Activated T-cell treated with anti-CD3 and anti-CD28 coated beads for 1 hour (primary cell): ENCODE results near the gene ZC3H12C.

ENCODE experiments used
- DNase-seq: peaks from one replicate; pipeline ENCODE4 v3.0.0-alpha.2; 2020; ENCODE audit warnings: low read depth

The ZC3H12C gene

GRCh38 chr11:110098645-110099044, 5.5 kb downstream of the ZC3H12C start:
- DNase-seq = no peak

- DNase-seq = no peak
These were observed 7.5 kb downstream of the ZC3H12C start for GRCh38 chr11:110100476-110101240.

GRCh38 chr11:110106713-110107274, 13.6 kb downstream of the ZC3H12C start:
- no peak for DNase-seq

DNA sequence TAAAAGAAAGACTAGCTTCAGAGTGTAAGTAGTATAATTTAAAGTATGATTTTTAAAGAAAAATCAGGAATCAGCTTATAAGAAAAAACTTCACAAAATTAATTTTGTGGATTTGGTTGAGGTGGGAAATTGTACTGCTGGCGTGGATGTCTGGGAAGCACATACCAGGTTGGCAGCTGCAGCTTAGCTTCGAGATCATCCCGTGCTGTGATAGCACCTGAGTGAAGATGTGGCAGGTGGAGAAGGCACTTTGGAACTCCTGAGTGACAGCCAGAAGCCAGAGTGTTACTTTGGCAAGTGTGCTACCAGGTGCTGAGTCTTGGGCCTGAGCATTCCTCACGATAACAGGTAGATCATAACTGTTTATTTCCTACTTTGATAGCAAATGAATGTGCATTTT, 17.7 kb downstream of the ZC3H12C start:
- no peak for DNase-seq

GRCh38 chr11:110112457-110112856, 19.3 kb downstream of the ZC3H12C start:
- DNase-seq = no peak

DNA sequence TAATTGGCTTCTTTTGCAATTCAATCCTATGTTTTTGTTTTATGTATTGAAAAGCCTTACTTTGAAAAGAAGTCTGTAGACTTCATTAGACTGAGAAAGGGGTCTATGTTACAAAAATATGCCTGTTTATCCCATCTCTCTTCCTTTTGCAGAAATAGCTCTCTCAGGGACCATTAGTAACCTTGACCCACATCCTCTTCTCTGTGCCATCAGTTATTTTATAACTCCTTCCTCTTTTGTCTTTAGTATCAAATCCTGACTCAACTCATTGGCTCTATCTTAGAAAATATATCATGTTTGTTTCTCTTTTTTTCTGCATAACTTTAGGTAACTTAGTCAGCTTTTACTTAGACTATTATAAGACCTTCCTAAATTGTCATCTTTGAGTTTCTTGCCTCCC, 20.3 kb downstream of the ZC3H12C start:
- DNase-seq = no peak

DNA sequence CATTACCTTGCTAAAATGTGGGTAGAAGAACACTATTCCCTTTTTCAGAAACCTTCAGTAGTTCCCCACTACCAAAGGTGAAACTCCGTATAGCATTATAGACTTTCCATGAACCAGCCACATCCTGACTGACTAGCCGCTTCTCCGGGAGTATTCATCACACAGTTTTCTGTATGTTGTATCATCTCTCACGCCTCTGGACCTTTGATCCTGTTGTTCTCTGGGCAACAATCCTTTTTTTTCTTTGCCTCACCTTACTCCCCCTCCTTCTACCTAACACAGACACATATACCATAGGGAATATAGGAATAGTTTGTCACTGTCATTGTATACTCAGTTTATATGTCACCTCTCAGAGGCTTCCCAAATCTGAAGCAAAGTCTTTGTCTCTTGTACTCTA, 20.8 kb downstream of the ZC3H12C start:
- DNase-seq = no peak

- no peak for DNase-seq
These were observed 26.1 kb downstream of the ZC3H12C start for GRCh38 chr11:110119317-110119716.

DNA sequence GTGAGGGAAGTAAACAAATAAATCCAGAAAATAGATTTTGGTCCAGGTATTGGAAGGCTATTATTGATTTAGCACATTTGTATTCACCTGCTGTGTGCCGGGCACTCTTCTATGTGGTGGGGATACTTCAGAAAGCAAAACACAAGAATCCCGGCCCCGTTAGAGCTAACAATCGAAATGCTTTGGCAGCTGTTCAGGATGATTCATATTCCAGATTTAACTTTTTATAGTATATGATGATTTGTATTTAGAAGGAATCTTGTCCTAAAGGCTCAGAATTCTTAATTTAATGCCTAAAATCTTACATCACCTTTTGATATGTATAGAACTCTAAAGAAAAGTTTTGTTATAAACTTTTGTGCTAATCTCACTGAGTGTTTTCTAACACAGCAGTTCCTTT, 28.0 kb downstream of the ZC3H12C start:
- DNase-seq = no peak

GRCh38 chr11:110123003-110123402, 29.8 kb downstream of the ZC3H12C start:
- no peak for DNase-seq

GRCh38 chr11:110124605-110125004, 31.4 kb downstream of the ZC3H12C start:
- no peak for DNase-seq

DNA sequence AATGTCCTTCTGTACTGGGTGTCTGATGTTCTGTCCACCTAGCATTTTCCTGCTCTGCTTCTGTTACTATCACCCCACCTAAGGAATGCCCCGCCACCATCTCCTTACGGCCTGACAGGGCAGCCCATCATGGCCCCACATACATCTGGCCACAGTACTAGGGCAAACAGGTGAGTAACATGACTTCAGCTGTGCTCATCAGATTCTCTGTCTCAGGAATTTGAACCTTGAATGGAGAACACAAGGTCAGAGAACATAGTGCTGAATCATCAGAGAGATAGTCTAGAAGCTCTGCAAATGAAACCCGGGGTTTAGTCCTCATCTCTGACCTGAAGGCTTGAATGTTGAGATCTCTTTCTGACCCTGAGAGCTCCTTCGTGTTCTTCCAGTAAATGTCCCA, 32.4 kb downstream of the ZC3H12C start:
- no peak for DNase-seq

DNA sequence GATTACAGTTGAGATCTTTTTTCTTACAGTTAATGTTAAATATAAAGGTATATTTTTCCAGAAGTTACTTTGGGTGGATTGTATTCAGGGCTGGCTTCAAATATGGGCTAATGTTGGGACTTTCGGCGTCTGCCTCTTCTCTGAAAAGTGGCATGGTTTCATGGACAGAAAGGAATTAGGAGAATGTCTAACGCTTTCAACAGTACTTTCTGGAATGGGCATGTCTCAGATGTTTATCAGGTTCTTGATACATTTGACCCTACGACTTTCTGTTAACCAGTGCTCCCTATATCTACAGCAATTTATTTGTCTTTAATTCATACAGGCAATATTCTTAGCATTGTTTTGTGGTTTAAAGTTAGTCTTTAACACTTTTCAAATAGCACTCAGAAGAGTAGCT, 33.7 kb downstream of the ZC3H12C start:
- DNase-seq = no peak

- no peak for DNase-seq
These were observed 35.0 kb downstream of the ZC3H12C start for GRCh38 chr11:110128161-110128560.

- DNase-seq = no peak
These were observed 37.5 kb downstream of the ZC3H12C start for GRCh38 chr11:110130642-110131238.

DNA sequence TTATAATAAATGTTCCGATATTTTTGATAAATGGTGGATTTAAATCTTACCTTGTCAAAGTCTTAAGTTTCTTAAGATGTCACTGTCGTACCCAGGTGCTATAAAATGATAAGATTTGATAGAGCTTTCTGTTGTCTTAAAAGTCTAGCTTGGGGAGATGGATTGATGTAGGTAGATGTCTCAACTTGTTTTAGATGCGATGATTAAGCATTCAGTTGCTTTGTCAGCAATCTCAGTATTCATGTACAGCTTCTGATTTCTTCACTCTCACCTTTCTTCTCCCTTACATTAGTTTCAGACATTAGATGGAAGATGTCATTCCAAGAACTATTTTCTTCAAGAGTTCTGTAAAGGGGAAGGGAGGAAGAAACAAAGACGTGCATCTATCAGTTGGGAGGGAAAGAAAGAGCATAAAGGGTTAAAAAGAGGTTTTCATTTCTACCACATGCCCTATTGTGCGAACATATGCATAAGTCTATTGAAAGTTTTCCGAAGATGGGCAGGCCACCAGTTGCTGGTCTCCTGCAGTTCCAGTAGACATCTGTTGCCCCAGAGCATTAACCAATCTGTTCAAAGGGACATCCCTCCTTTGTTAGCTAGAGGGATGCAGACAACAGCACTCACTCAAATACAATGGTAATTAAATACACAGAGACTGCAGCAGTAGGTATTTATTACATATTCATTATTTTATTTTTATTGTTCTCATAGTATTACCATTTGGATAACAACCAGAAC, 38.4 kb downstream of the ZC3H12C start:
- no peak for DNase-seq

- DNase-seq = no peak
These were observed 40.0 kb downstream of the ZC3H12C start for GRCh38 chr11:110133160-110133559.

DNA sequence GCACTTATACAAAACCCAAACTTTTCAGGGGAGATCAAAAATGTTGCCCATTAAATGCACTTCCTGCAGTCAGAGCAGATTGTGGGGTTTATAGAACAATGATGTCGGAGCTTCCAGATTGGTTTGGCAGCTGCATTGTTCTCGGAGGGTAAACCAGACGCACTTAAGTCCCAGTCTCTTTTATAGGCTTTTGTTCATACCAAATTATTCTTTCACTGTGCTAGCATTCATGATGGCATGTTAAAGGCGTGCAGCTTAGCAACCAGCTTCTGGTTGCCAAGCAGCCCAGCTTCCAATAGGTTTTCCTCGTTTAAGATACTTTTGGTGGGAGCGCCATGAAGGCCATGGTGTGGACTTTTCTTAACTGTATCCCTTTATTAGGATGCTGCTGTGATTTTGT, 40.9 kb downstream of the ZC3H12C start:
- no peak for DNase-seq

GRCh38 chr11:110141812-110142211, 48.6 kb downstream of the ZC3H12C start:
- DNase-seq = no peak

DNA sequence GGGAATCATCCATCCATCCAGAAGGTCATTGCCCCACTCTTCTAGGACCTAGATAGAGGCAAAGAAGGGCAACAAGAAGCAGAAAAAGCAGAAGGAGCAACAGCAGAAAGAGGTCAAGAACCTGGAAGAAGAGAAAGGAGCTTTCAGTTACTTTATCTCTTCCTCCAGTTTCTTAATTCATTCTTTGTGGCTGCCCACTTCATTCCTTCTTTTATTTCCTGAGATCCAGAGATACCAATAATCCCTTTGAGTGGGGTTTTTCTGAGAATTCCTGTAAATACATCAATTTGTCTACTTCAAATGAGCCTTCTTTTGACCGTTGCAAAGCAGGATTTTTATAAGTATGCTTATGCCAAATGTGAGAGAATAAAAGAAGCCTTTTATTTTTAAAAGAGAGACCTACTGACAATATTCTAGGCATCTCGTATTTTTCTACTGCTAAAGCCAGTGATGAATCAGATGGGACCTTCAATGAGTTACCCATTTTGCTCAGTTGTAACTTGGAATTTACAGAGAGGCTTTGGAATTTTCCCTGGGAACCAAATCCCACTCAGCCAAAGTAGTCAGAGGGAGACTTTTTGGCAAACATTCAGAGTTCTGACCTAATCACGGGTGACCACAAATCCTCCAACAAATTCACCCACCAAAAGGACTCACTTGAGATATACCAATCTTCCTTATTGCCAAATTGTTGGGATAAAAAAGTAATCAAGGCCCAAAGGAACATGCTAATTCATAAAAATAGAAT, 54.9 kb downstream of the ZC3H12C start:
- no peak for DNase-seq

GRCh38 chr11:110148775-110149744, 55.9 kb downstream of the ZC3H12C start:
- DNase-seq = no peak
